Measurements from ENCODE around the gene SLCO1C1.
"Not testable (repeated sequence)": the region's sequence is repeated elsewhere in the genome, so short reads cannot be mapped to it uniquely, and the experiment has no call there.

Gene SLCO1C1

DNA sequence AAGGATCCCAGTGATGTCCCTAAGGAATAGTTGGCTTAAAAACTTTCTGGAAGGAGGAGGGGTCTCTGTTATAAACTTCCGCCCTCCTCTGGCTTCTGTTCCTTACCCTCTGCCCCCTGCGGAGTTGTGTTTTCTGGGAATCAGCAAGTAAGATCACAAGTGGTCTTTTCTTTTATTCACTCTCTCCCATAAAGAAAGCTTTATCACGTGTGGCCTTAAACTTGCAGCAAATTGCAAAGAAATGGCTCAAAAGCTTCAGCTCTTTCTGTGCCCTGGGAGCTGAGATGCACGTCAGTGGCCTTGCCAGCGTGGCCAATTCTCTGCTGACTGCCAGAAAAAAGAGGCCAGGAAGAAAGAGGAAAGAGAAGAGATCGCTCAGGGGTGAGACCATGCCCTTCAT is at the start of gene SLCO1C1:
Gene SLCO1C1 (plus strand): TSS at position 101 of the 400 bp plus-strand sequence. CDS start 4,245 bp downstream, outside the sequence.
- no peak for DNase-seq (ENCODE audit: low read depth in 2 of 2)

DNA sequence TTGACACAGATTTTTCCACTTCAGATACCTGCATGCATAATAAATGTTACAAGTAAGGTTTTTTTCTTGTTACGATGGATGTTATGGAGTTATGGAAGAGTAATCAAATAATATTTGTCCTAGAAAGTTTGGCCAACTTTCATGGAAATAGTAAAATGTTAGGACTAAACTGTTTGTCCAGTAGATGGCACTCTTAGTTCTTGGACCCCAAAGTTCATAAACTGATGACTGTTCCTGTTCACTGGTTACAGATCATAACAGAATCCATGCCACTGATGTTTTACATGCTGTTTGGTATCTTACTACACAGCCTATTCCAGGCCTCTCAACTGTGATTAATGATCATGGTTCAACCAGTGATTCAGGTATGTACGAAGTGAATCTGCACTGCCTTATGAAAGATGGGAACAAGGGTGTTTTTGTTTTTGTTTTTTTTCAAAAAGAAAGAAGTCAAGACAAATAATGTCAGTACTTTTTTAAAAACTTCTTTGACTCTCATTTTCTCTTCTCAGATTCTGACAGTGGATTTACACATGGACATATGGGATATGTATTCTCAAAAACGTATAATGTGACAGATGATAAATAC is 48.8 kb upstream of the SLCO1C1 start:
- no peak for DNase-seq (ENCODE audit: low read depth in 2 of 2)

- no peak for DNase-seq (ENCODE audit: low read depth in 2 of 2)
Measured at GRCh38 chr12:20653871-20654270, 41.3 kb upstream of the SLCO1C1 start.

- no peak for DNase-seq (ENCODE audit: low read depth in 2 of 2)
Measured at GRCh38 chr12:20656600-20656999, 38.5 kb upstream of the SLCO1C1 start.

GRCh38 chr12:20657496-20657895 is 37.6 kb upstream of the SLCO1C1 start:
- no peak for DNase-seq (ENCODE audit: low read depth in 2 of 2)

DNA sequence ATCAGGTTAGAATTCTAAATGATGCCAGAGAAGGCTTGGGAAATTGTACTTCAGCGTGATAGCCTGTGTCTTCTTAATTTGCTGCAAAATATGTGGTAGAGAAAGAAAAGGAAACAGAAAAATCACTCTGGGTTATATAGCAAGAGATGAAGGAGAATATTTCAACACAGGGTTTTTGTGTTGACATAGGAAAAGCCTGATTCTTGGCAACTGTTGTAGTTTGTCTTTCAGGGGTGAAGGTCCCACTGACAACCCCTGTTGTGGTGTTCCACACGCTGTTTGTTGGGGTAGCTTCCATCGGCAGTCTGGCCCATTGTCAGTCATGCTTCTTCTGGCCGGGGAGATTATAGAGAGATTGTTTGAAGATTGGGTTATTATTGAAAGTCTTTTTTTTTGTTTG is 13.8 kb upstream of the SLCO1C1 start:
- no peak for DNase-seq (ENCODE audit: low read depth in 2 of 2)

GRCh38 chr12:20696181-20696905 is 1.2 kb downstream of the SLCO1C1 start:
- DNase-seq (ENCODE audit: low read depth in 2 of 2), result no peak

- DNase-seq (ENCODE audit: low read depth in 2 of 2), result no peak
Measured at GRCh38 chr12:20701106-20701505, 6.0 kb downstream of the SLCO1C1 start.

DNA sequence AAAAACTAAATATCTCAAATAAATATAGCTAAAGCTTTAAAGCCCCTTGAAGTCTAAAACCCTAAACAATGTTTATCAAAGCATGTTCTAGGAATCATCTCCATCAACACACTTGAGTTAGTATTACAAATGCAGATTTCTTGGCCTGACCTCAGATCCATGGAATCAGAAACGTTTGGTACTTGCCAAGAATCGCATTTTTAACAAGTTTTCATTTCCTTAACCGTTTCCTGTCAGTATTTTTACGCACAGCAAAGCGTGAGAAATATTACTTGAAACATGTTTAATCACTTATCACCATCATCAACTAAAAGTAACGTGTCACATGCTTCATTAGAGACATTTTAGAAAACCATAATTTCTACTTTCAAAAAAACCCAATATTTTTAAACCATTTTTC is 9.7 kb downstream of the SLCO1C1 start:
- DNase-seq (ENCODE audit: low read depth in 2 of 2), result no peak

DNA sequence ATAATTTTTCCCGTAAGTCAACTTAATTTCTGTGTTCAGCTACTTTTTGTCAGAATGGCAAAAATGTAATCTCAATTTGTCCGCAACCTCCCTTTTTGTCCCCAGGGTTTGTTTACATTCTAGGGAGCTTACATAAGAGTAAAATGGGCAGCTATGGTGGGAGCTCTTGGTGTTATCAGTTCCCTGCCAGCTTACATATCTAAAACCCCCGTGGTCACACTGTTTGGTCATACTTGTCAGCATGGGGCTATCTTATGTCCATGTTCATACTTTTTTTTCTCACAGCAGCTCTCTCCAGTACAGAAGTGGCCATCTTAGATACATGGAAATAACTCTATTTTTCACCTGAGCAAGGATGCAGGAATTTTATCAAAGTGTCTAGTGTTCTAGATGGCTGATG is 16.7 kb downstream of the SLCO1C1 start:
- no peak for DNase-seq (ENCODE audit: low read depth in 2 of 2)

DNA sequence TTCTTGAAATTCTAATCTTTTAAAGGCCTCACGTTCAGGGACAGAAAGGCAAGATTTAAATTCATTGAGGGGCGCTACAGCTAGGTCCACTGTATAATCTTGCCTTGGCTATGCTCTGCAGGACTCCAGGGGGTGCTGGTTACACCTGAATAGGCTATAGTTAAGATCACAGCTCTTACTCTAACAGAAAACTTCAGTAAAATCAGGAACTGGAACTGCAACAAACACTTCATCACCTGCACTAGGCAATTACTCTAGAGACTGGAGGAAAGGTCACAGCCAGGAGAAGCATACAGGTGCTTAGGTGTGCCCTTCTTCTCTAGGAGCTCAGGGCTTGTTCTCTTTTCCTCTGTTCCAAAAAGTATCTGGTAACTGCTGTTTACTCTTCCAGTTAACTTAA is 20.9 kb downstream of the SLCO1C1 start:
- no peak for DNase-seq (ENCODE audit: low read depth in 2 of 2)

DNA sequence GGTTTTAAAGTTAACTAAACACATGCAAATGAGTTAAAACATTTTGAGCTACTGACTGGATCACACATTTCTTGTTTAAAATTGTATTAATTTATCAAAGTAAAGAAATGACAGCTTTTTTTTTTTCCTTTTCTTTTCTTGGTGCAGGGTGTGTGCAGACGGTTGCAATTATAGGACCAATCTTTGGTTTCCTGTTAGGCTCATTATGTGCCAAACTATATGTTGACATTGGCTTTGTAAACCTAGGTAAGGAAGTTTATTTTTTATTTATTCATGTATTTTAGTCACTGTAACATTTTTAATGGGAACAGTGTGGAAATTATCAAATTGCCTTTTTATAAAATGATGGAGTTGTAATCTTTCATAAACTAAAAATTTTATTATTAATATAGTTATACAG is 21.9 kb downstream of the SLCO1C1 start:
- DNase-seq (ENCODE audit: low read depth in 2 of 2), result no peak

GRCh38 chr12:20718294-20718693 is 23.2 kb downstream of the SLCO1C1 start:
- DNase-seq (ENCODE audit: low read depth in 2 of 2), result no peak

DNA sequence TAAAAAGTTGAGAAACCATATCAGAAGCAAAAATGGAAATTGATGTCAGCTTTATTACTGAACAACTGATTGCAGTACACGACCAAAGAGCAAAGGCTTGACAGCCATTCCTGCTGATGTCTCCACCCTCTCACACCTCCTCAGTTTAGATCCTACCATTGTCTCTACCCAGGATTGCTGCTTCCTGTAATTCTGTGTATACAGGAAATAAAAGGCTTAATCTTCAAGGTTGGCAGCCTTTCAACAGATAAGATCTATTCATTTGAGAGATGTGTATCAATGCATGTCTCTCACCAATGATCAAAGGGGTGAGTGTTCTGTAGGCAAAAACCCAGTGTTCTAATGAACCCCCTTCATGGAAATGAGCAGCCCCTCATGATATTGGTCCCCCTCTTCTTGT is 27.0 kb downstream of the SLCO1C1 start:
- no peak for DNase-seq (ENCODE audit: low read depth in 2 of 2)

GRCh38 chr12:20731274-20731673 is 36.1 kb downstream of the SLCO1C1 start:
- DNase-seq (ENCODE audit: low read depth in 2 of 2), result no peak

GRCh38 chr12:20740972-20741371 is 45.8 kb downstream of the SLCO1C1 start:
- no peak for DNase-seq (ENCODE audit: low read depth in 2 of 2)

GRCh38 chr12:20748198-20748597 is 53.1 kb downstream of the SLCO1C1 start:
- DNase-seq (ENCODE audit: low read depth in 2 of 2), result no peak

DNA sequence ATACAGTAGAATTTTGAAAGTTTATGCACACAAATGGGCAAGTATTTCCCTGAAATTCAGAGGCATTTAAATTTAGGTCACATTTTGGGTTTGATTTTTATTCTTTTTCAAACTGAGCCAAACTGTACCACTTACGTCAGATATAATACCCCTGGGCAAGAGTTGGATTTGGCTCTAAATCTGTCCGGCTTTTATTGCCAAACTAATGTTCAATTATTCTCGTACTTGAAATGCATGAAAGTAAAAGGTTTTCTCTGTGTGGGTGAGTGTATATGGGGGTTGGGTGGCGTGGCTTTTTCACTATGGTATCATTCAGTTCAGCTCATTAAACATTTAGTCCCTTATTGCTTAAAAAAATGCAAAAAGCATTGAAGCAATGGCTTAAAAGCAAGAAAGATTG is 55.9 kb downstream of the SLCO1C1 start:
- no peak for DNase-seq (ENCODE audit: low read depth in 2 of 2)

GRCh38 chr12:20777420-20777819 is 82.3 kb downstream of the SLCO1C1 start:
- DNase-seq (ENCODE audit: low read depth in 2 of 2), result no peak

GRCh38 chr12:20778969-20779368 is 83.8 kb downstream of the SLCO1C1 start:
- DNase-seq (ENCODE audit: low read depth in 2 of 2), result no peak

GRCh38 chr12:20779971-20780370 is 84.8 kb downstream of the SLCO1C1 start:
- not testable (repeated sequence) for DNase-seq (ENCODE audit: low read depth in 2 of 2)

GRCh38 chr12:20783796-20784357 is 88.7 kb downstream of the SLCO1C1 start:
- DNase-seq (ENCODE audit: low read depth in 2 of 2), result not testable (repeated sequence)

DNA sequence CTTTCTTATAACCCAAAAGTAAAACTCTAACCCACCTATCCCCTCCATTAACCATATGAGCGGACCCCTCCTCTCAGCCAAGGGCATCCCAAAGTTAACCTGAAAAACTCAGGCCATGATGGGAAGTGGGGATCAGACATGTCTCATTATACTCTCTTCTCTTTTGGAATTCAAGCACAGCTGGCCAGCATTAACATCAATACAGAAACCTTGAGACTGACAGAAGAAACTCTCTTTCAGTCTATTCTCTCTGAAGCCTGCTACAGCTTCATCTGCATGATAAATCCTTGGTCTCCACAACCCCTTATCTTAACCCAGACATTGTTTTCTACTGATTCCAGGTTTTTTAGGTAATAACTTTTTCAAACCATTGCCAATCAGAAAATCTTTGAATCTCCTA is 97.8 kb downstream of the SLCO1C1 start:
- no peak for DNase-seq (ENCODE audit: low read depth in 2 of 2)
